Mesodermal cell (in vitro differentiated cells): ENCODE results near the gene ABHD16B.
"Not testable (repeated sequence)": the region's sequence is repeated elsewhere in the genome, so short reads cannot be mapped to it uniquely, and the experiment has no call there.

ENCODE experiments used
- H3K27ac ChIP-seq: 2 replicates; pipeline ENCODE4 v1.7.0; 2013; ENCODE audit warnings: mild to moderate bottlenecking, low read depth, low read length, moderate library complexity; ENCODE audit not compliant: severe bottlenecking
- H3K36me3 ChIP-seq: 2 replicates; pipeline ENCODE4 v1.7.1; 2013; ENCODE audit warnings: mild to moderate bottlenecking, low read length, moderate library complexity; ENCODE audit not compliant: control insufficient read depth, insufficient read depth
- H3K4me1 ChIP-seq: one replicate; pipeline ENCODE4 v1.7.1; 2013; ENCODE audit warnings: mild to moderate bottlenecking, low read length; ENCODE audit not compliant: insufficient read depth, control insufficient read depth, poor library complexity, severe bottlenecking
- H3K4me3 ChIP-seq: 2 replicates; pipeline ENCODE4 v1.7.0; 2013; ENCODE audit warnings: low read length, control low read depth, mild to moderate bottlenecking; ENCODE audit not compliant: insufficient read depth, poor library complexity, severe bottlenecking; ENCODE audit errors: extremely low read depth
- H3K9me3 ChIP-seq: 2 replicates; pipeline ENCODE4 v1.7.1; 2013; ENCODE audit warnings: mild to moderate bottlenecking, low read length, moderate library complexity; ENCODE audit not compliant: control insufficient read depth
- WGBS, 2 experiments: methylation state at CpG; one replicate each; pipeline ENCODE4 v1.1.5; 2013; ENCODE audit warnings: missing lambda C conversion rate in 2 of 2; ENCODE audit not compliant: insufficient coverage in 2 of 2; 5-methylcytosine and 5-hydroxymethylcytosine counted together

ABHD16B gene

DNA sequence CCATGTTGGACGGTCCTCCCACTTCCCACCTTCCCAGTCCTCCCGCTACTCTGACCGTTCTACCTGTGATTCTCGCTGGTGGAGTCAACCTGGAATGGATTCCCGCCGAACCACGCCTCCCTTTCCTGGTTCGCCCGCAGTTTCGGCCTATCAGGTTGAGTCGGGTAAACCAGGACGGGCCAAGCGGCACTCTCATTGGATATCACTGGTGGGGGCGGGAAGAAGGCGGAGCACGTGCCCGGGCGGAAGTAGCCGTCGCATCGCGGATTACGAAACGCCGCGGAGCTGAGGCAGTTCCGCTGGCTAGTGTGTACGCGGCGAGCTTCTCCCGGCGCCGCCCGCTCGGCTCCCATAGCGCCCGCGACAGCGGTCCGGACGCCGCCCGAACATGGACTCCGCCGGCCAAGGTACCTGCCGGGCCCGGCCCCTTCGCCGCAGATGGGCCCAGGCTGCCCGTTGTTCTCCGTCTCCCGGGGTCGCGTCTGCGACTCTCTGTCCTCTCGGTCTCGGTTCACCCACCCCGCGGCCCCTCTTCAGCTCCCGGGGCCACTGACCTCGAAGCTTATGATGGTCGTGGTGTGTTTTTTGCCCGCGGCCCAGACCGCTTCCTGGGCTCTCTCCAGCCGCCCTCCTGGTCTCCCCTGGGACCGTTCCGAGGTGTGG, 3.8 kb downstream of the ABHD16B start, which contains the start of gene TPD52L2:
TPD52L2 (plus strand) TSS at position 293 of the 663 bp plus-strand sequence; CDS start at position 389, 96 bp downstream.
- Histone ChIP-seq H3K27ac (peak within 1 kb of the TSS; percentile 94), H3K4me3 (peak within 1 kb of the TSS; percentile 98), H3K4me1 (no peaks in the 10 kb centered on the region), H3K9me3 (no peaks in the 10 kb centered on the region), H3K36me3 (peaks cover 53% of the 10 kb centered on the region)
- WGBS, 2 experiments = 0% methylated on average over 60 to 68 of the region's 68 CpGs

- H3K4me1 ChIP-seq, H3K9me3 ChIP-seq: not testable (repeated sequence)
These were observed 5.7 kb downstream of the ABHD16B start for GRCh38 chr20:63867042-63867441.

DNA sequence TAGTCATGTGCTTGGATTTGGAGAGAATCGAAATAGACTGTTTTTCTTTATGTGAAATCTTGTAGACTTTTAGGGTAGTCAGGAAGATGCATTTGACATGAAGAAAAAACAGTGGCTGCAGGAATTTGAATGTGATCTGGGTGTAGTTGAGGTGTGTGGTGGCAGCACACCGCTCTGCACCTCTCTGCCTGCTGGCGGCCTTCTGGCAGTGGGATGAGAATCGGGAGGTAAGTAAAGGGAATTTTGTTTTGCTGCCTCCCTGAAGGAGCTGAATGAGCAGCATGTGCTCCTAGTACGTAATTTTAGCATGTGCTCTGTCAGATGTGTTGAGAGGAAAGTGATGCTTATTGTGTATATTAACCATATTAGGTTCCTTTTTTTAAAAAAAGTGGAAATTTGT, 7.0 kb downstream of the ABHD16B start:
- no peak overlapping the region for H3K4me3 ChIP-seq
- peaks cover 4% of the 10 kb centered on the region for H3K4me1 ChIP-seq
- peaks cover 67% of the 10 kb centered on the region for H3K36me3 ChIP-seq
- H3K9me3 ChIP-seq = no peaks in the 10 kb centered on the region
- no peak overlapping the region for H3K27ac ChIP-seq
- WGBS, 2 experiments = 94 to 100% methylated on average over 3 to 4 of the region's 5 CpGs

More at GRCh38 chr20:63867042-63867441, 5.7 kb downstream of the ABHD16B start:
- WGBS, 2 experiments = 92 to 98% methylated on average over 10 to 12 of the region's 13 CpGs
- not testable (repeated sequence) for H3K4me3 ChIP-seq, H3K27ac ChIP-seq
- peaks cover 66% of the 10 kb centered on the region for H3K36me3 ChIP-seq

- Histone ChIP-seq H3K4me1 (peaks cover 8% of the 10 kb centered on the region), H3K36me3 (peaks cover 93% of the 10 kb centered on the region), H3K4me3 (no peak overlapping the region), H3K27ac (no peak overlapping the region), H3K9me3 (no peaks in the 10 kb centered on the region)
- 94 to 96% methylated on average over 14 of the region's 14 CpGs for WGBS, 2 experiments
These were observed 12.2 kb downstream of the ABHD16B start for GRCh38 chr20:63873477-63873971.

GRCh38 chr20:63874241-63874640, 12.9 kb downstream of the ABHD16B start:
- H3K36me3 ChIP-seq = peaks cover 92% of the 10 kb centered on the region
- WGBS, 2 experiments = 95 to 98% methylated on average over 6 of the region's 7 CpGs
- not testable (repeated sequence) for H3K4me3 ChIP-seq, H3K4me1 ChIP-seq, H3K9me3 ChIP-seq, H3K27ac ChIP-seq

DNA sequence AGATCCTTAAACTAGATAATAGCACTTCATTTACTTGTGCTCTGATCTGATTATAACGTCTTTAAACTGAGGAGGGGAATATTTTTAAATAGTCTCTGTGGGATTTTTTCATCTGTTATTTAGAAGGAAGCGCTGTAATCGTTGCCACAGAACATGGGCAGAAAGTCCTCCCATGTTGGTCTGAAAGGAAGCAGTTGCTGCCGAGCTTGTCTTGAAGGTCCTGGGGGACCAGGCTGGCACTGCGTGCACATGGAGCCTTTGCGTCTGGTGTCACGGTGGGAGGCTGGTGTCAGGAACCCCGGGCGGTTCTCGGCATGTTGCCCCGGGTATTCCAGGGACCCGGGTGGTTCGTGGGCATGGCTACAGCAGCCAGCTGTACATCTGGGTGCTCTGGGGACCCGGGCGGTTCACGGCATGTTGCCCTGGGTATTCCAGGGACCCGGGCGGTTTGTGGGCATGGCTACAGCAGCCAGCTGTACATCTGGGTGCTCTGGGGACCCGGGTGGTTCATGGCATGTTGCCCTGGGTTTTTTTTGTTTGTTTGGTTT, 15.3 kb downstream of the ABHD16B start:
- no peak overlapping the region for H3K27ac ChIP-seq
- H3K4me3 ChIP-seq = no peak overlapping the region
- H3K36me3 ChIP-seq = peaks cover 83% of the 10 kb centered on the region
- H3K4me1 ChIP-seq = peaks cover 8% of the 10 kb centered on the region
- 95 to 99% methylated on average over 17 to 18 of the region's 19 CpGs for WGBS, 2 experiments
- no peaks in the 10 kb centered on the region for H3K9me3 ChIP-seq

DNA sequence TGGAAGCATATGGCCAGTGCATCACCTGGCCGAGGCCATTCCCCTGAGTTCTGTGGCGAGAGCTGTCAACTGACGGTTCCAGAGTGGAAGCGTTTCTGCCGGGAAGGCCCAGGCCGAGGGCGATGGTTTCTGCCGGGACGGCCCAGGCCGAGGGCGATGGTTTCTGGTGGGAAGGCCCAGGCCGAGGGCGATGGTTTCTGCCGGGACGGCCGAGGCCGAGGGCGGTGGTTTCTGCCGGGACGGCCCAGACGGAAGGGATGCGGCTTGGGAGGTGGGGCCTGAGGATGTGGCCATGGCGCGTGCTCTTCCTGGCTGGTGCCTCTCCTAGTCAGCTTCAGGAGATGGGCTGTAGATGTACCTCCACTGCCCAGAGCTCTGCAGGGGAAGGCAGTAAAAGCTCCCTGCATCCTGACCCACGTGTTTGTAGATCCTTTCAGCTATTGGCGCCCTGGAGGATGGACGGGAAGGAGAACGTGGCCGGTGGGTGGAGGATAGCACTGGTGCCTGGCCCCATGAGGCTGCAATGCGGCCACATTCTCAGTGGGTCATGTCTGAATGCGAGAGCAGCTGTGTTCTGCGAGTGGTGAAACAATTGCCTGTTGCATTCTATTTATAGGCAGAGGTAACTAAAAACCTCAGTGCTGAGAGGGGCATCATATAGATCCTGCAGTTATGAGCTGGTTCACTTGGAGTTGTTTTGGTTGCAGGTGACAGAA, 16.6 kb downstream of the ABHD16B start:
- 95 to 97% methylated on average over 31 to 32 of the region's 32 CpGs for WGBS, 2 experiments
- no peak overlapping the region for H3K4me3 ChIP-seq
- peaks cover 5% of the 10 kb centered on the region for H3K4me1 ChIP-seq
- peaks cover 82% of the 10 kb centered on the region for H3K36me3 ChIP-seq
- no peaks in the 10 kb centered on the region for H3K9me3 ChIP-seq
- no peak overlapping the region for H3K27ac ChIP-seq

DNA sequence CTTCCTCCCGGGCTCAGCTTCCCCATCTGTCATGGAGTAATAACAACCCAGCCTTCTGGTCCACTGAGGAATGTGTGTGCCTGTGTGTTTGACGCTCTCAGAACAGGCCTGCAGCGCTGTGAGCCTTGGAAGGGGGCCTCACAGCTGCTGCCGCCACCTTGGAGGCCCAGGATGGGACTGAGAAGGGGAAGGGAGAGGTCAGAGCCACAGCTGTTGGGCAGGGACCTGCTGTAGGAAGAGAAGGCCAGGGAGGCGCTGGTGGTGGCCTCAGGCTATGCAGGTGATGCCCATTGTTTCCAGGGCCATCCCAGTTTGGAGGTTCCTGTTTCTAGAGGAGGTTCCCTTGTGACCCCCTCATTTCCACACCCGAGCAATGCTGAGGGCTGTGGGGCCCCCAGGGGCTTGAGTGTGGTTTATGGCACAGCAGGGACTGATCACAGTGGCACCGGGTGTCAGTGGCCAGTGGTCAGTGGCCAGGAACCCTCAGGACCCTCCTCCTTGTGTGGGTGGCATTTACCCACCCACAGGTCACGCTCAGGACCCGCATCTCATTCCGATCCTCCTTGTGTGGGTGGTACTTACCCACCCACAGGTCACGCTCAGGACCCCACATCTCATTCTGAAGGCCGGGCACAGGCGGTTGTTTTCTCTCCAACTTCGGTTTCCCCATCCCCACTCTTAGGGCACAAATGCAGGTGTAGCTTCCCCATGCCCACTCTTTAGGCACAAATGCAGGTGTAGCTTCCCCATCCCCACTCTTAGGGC, 17.8 kb downstream of the ABHD16B start:
- Histone ChIP-seq H3K4me1 (no peaks in the 10 kb centered on the region), H3K36me3 (peaks cover 82% of the 10 kb centered on the region), H3K9me3 (no peaks in the 10 kb centered on the region), H3K27ac (no peak overlapping the region), H3K4me3 (no peak overlapping the region)
- whole genome bisulfite sequencing, 2 experiments = 94 to 97% methylated on average over 12 of the region's 14 CpGs

DNA sequence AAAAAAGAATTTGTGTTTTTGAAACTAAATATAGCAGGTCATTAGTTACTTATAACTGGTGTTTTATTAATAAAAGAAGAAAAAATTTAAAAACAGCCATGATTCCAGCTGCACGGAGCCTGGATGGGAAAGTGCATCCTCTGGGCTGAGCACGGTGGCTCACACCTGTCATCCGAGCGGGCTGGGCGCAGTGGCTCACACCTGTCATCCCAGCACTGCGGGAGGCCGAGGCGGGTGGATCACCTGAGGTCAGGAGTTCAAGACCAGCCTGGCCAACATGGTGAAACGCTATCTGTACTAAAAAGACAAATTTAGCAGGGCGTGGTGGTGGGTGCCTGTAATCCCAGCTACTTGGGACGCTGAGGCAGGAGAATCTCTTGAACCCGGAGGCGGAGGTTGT, 19.6 kb downstream of the ABHD16B start:
- H3K4me1 ChIP-seq, H3K4me3 ChIP-seq, H3K9me3 ChIP-seq, H3K27ac ChIP-seq: not testable (repeated sequence)
- 96 to 97% methylated on average over 12 to 13 of the region's 13 CpGs for WGBS, 2 experiments
- H3K36me3 ChIP-seq = peaks cover 83% of the 10 kb centered on the region

DNA sequence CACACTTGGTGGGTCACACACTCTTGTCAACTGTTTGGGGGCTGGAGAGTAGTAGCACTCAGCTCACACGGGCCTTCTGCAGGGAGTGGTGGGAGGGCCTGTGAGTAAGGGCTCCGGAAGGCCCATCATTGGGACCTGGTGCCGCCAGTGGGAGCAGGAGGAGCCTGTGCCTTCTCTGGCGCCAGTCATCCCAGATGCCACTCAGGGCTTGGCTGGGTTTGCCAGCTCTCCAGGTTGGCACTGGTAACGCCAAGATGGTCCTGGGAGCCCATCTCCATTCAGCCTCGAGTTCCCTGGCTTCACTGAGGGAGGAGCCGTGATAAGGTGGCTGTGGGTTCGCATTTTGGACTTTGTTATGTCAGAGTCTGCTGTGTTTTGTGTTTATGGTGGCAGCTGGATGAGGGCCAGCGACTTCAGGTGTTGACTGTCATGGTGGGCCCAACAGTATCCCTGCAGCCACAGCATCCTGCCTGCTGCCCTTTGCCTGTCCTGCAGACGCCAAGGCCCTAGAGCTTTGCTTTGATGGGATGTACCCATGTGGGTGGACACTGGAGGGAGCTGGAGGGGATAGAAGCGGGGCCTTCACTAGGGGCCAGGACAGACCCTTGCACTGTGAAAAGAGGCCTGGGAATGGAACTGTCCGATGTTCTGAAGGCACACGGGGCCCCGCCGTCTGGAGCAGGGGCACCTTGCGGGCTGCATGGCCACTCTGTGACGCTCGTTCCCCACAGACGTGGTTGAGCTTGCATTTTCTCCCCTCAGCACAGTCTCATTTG, 20.3 kb downstream of the ABHD16B start:
- WGBS, 2 experiments = 94 to 99% methylated on average over 18 to 19 of the region's 19 CpGs
- H3K36me3 ChIP-seq = peaks cover 80% of the 10 kb centered on the region
- no peak overlapping the region for H3K27ac ChIP-seq
- H3K4me1 ChIP-seq = no peaks in the 10 kb centered on the region
- H3K4me3 ChIP-seq = no peak overlapping the region
- no peaks in the 10 kb centered on the region for H3K9me3 ChIP-seq
